DMS 273 (cell line): Measurements from ENCODE around the gene GRB10.
A peak's percentile ranks its signal among the peaks of the same experiment; 100 is the strongest.

Source experiments
- DNase-seq: peaks from one replicate; lab custom pipeline; 2025; ENCODE audit not compliant: unreplicated experiment; lab: John Stamatoyannopoulos, UW

GRB10 gene

GRCh38 chr7:50779427-50779826 lies 3.3 kb downstream of the GRB10 start:
- peak; percentile 53 for DNase-seq

- DNase-seq: no peak
These were observed 4.5 kb downstream of the GRB10 start for GRCh38 chr7:50778189-50778588.

GRCh38 chr7:50775836-50776235 lies 6.9 kb downstream of the GRB10 start:
- DNase-seq: no peak

- DNase-seq: no peak
These were observed 7.5 kb downstream of the GRB10 start for GRCh38 chr7:50775231-50775630.

GRCh38 chr7:50774319-50774718 lies 8.4 kb downstream of the GRB10 start:
- DNase-seq: no peak

- DNase-seq: peak; percentile 31
These were observed 9.6 kb downstream of the GRB10 start for GRCh38 chr7:50773071-50773470.

- peak; percentile 87 for DNase-seq
These were observed 11.3 kb downstream of the GRB10 start for GRCh38 chr7:50771120-50772002.

DNA sequence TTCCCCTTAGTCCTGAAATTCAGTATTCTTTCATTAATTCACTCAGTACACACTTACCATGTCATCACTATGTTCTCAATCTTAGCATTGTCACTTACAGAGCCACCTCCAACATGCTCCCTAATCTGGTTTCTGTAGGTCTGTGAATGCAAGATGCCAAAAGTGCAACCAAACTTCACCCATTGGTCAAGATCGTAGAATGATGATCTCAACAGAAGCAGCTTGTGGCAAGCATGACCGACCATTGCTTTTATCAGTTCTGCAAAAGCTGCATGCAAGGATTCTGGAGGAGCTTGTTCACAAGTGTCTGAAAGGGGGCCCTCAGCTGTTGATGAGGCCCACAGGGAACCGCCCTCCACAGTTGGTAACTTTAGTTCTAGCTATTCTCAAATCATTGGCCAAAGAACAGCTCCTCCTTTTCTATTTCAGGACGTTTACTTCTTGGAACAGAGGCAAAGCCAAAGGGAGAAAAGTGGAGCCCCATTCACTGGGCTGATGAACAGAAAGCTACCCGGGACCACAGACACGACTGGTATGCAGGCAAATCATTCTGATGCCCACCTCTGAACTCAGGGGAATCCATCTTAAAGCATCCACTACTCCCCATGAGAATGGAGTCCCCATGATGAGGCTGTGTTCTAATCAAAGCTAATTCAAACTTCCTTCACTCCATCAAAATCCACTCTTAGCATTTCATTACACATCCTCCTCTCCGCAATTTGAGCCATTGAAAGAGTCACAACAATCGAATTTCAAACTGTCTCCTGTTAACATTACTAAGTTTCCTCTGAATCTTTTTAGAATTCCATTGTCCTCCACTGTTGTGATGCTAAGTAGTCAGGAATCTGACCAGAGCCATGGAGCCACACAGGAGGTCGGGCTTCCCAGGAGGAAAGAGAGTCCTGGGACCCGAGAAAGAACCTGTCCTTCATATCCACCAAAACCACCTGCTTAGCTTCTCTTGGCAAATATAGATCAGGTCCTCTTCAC lies 13.9 kb downstream of the GRB10 start:
- DNase-seq: no peak

GRCh38 chr7:50766849-50767207 lies 15.9 kb downstream of the GRB10 start:
- no peak for DNase-seq

GRCh38 chr7:50766106-50766848 lies 16.4 kb downstream of the GRB10 start:
- no peak for DNase-seq

GRCh38 chr7:50762337-50762736 lies 20.4 kb downstream of the GRB10 start:
- no peak for DNase-seq

DNA sequence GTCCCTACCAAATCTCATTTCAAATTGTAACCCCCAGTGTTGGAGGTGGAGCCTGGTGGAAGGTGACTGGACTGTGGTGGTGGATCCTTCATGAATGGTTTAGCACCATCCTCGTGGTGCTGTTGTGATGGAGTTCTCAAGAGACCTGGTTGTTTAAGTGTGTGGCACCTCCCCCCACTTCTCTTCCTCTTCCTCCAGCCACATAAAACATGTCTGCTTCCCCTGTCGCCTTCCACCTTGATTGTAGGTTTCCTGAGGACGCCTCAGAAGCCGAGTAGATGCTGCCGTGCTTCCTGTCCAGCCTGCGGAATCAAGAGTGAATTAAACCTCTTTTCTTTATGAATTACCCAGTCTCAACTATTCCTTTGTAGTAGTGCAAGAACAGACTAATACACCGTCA lies 21.0 kb downstream of the GRB10 start:
- no peak for DNase-seq

DNA sequence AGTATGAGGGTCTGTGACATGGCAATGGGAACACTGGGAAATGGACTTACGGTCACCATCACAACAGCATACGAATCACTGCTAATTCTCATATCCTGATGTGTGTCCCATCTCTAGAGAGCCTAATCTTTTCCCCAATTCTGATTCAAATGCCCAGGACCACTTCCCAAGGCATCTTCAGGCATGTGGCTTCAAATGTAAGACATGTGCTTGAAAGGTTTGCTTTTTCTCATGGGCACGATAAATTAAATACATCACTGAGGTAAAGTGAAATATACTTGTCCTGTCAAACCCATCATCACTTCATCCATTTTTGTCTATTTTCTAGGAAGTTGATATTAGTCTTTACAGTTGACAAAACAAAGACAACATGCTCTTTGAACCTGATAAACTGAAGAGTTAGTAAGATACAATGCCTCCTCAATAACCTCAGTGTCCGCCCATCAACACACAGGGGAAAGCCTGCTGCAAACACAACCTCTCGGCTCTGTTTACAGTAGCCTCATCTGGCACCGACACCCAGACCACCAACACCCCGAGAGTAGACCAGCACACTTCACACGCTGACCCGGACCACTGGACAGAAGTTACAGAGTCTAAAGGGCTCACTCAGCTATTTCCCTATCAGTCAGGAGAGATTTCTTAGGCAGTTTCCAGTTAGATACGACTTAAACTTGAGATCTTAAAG lies 24.8 kb downstream of the GRB10 start:
- DNase-seq: no peak

GRCh38 chr7:50756180-50756579 lies 26.5 kb downstream of the GRB10 start:
- no peak for DNase-seq

DNA sequence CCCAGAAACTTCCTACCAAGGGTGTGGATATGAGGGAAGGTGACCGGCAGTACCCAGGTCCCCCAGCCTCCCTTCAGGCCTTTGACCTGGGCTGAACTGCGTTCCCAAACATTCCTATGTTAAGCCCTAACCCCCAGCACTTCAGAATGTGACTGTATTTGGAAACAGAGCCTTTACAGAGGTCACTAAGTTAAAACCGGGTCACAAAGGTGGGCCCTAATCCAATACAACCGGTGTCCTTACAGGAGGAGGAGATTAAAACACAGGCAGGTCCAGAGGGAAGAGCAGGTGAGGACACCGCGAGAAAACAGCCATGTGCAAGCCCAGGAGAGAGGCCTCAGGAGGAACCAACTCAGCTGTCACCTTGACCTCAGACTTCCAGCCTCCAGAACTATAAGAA lies 28.0 kb downstream of the GRB10 start:
- DNase-seq: no peak

GRCh38 chr7:50754241-50754640 lies 28.5 kb downstream of the GRB10 start:
- no peak for DNase-seq

GRCh38 chr7:50752422-50752821 lies 30.3 kb downstream of the GRB10 start:
- no peak for DNase-seq

DNA sequence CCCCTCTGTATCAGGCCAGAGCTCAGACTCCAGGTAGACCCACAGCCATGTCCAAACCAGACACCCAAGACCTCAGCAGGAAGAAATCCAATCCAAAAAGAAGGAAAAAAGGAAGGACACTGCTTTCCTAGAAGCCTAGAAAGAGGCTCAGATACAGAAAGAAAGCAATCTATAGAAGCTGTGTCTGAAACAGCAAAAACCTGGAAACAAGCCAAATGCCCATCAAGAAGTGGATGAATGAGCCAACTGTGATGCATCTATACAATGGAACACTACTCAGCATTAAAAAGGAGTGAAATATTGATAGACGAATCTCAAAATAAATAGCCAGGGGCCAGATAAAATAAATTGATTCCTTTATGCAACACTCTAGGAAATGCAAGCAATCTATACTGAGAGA lies 31.6 kb downstream of the GRB10 start:
- DNase-seq: peak; percentile 28

DNA sequence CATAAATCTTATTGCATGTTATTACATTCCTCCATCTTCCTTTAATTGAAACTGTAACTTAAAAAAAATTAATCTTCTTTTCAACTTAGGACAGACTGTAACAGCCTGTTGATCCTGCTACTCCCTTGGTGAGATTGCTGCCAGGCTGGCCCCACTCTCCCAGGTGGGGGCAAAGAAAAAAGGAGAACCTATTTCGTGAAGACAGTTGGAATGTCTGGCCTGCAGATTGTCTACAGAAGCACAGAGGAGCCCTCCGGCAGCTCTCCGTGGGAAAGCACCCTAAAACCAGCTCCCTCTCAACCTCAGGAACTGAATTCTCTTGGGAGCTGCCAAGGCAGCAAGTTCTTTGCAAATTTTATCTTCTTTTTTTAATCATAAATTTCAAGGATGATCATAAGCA lies 32.8 kb downstream of the GRB10 start:
- no peak for DNase-seq

GRCh38 chr7:50748472-50748871 lies 34.2 kb downstream of the GRB10 start:
- DNase-seq: no peak

- DNase-seq: no peak
These were observed 36.9 kb downstream of the GRB10 start for GRCh38 chr7:50745835-50746234.
